Peyer's patch (tissue), 4 donors: ENCODE data around the gene PHLDB2.

Experiments used
- POLR2A ChIP-seq, 2 donors: fragments of 450-650 bp; IDR thresholded peaks; one replicate each; pipeline ENCODE4 v1.5.1; 2017; ENCODE audit warnings: antibody characterized with exemption in 2 of 2, mild to moderate bottlenecking in 2 of 2, moderate library complexity in 2 of 2
- TF ChIP-seq, protein P1 (sequence below), 6 experiments: fragments of 450-650 bp in 4 of 6; fragments of 200-600 bp in 2 of 6; sonication (generic) in 1 of 6; IDR thresholded peaks; one replicate each; pipeline ENCODE4 v1.5.1; 2017 to 2019; ENCODE audit warnings: antibody characterized with exemption in 6 of 6, mild to moderate bottlenecking in 3 of 6, moderate library complexity in 1 of 6

GRCh38 chr3:111989061-111989678 is 130.1 kb downstream of the PHLDB2 start:
- TF ChIP-seq, protein P1, sequence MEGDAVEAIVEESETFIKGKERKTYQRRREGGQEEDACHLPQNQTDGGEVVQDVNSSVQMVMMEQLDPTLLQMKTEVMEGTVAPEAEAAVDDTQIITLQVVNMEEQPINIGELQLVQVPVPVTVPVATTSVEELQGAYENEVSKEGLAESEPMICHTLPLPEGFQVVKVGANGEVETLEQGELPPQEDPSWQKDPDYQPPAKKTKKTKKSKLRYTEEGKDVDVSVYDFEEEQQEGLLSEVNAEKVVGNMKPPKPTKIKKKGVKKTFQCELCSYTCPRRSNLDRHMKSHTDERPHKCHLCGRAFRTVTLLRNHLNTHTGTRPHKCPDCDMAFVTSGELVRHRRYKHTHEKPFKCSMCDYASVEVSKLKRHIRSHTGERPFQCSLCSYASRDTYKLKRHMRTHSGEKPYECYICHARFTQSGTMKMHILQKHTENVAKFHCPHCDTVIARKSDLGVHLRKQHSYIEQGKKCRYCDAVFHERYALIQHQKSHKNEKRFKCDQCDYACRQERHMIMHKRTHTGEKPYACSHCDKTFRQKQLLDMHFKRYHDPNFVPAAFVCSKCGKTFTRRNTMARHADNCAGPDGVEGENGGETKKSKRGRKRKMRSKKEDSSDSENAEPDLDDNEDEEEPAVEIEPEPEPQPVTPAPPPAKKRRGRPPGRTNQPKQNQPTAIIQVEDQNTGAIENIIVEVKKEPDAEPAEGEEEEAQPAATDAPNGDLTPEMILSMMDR (IDR thresholded peaks at IDR 0.05), result peak; percentile 20 to 78 (median 67)
- no peak for TF ChIP-seq POLR2A (IDR thresholded peaks at IDR 0.05)
